GM19455 (cell line): Measurements from ENCODE around the gene PSPN.
A peak's percentile ranks its signal among the peaks of the same experiment; 100 is the strongest.

Experiments
- ATAC-seq: cut with Tn5 transposase; IDR thresholded peaks from one replicate; pipeline ENCODE4 v1.9.1; 2021; ENCODE audit not compliant: unreplicated experiment

Gene PSPN, protein sequence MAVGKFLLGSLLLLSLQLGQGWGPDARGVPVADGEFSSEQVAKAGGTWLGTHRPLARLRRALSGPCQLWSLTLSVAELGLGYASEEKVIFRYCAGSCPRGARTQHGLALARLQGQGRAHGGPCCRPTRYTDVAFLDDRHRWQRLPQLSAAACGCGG

DNA sequence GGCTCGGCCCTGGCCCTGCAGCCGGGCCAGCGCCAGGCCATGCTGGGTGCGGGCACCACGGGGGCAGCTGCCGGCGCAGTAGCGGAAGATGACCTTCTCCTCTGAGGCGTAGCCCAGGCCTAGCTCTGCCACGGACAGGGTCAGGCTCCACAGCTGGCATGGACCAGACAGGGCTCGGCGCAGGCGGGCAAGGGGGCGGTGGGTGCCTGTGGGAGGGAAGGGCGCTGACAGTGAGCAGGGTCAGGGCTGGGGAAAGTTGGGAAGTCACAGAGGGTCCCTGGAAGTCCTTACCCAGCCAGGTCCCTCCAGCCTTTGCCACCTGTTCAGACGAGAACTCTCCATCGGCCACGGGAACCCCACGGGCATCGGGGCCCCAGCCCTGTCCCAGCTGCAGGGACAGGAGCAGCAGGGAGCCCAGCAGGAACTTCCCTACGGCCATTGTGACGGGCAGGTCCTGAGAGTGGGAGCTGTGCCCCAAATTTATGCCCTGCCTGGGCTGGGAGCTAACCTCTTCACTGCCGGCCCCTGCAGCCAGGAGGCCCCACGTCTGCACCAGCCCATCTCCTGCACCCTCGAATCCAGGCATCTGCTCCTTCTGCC, at the start of gene PSPN:
PSPN (minus strand) TSS at position 523 of the 600 bp plus-strand sequence; CDS start at position 439, 84 bp downstream.
- ATAC-seq = no peak

DNA sequence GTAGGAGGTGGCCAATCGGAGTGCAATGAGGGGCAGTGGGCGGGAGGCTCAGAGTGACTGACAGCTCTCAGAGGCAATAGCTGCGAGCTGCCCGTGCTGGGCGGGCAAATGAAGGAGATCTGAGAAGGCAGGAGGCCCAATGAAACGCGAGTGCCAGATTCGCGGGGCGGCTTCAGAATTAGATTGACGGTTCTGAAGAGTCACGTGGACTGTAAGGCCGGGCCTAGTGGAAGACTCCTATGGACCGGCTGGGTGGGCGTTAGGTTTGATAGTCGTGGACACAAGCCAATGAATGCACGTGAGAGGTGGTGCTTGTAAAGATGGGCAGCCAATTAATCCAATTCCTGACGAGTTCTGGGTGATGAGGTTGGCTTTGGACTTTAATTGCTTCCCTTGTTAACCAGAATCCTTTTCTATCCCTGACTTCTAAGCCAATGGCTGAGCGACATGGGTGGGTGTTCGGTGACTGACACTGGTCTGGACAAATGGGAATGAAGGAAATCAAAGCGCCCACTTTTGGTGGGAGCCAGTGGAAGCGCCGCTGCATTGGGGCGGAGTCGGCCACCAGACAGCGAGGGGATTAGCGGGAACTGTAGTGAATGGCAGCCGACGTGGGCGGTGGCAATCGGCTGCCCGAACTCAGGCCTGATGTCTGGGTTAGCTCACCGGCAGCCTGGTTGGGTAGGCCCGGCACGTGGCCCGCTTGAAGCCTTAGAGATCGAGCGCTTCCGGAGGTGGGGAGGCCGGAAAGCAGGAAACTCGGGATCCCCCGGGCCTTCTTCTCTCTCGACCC, 49.4 kb upstream of the PSPN start:
- ATAC-seq = peak; percentile 91

DNA sequence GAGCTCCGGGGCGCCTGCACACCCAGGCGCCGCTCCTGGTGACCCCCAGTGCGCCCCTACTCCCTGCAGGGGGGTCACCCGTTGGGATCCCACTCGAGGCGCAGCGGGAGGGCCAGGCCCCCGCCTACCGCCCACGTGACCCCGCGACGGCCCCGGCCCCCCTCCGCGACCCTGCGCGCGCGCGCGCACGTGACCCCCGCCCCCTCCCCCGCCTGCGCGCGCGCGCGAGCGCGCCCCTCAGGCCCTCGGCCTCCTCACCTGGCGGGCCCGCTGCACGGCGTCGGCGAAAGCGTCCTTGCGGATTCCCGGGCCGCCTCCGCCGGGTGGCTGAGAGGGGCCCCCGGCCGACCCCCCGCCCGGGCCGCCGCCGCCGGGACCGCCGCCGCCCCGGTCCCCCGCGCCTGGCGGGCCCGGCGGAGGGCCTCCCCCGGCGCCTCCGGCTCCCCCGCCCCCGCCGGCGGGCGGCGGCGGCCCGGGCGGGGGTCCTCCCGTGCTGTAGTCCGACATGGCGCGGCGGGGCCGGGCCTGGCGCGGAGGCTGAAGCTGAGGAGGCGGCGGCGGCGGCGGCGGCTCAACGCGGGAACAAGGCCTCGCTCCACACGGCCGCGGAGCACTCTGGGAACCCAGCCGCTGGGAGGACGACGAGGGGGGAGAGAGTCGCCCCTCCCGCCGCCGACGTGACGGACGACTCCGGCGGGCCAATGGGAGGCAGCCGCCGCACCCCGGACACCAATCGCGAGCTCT, 48.6 kb upstream of the PSPN start, which contains the start of gene KHSRP:
KHSRP (minus strand) TSS at position 617 of the 744 bp plus-strand sequence; CDS start at position 507, 110 bp downstream.
- ATAC-seq = no peak

DNA sequence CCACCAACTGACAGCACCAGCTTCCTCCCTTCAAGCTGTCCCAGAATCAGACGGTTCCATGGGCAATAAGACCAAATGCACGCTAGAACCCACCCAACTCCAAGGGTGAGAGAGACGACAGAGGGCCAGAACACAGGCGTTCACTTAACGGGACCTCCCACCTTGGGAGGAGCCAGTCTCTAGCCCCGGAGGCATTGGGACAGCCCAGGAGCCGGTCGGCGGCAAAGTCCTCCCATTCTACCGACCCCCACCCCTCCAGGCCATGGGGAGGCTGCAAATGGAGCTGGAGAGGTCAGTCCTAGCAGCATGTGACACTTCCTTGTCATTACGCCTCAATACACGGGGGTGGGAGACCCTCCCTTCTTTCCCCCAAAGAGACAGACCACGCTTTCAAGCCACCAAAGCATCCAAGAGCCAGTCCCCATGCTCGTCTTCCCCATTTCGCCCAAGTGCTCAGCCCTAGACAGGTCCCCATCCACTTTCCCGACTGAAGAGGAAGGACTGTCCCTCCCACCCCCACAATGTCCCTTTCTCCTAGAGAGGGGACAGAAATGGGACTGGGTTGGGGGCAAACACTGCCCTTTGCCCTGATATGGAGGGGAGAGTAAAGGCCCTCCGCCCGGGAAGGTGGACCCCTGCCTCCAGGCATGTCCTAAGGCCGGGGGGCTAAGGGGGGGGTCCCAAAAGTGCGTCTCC, 47.9 kb upstream of the PSPN start:
- no peak for ATAC-seq

DNA sequence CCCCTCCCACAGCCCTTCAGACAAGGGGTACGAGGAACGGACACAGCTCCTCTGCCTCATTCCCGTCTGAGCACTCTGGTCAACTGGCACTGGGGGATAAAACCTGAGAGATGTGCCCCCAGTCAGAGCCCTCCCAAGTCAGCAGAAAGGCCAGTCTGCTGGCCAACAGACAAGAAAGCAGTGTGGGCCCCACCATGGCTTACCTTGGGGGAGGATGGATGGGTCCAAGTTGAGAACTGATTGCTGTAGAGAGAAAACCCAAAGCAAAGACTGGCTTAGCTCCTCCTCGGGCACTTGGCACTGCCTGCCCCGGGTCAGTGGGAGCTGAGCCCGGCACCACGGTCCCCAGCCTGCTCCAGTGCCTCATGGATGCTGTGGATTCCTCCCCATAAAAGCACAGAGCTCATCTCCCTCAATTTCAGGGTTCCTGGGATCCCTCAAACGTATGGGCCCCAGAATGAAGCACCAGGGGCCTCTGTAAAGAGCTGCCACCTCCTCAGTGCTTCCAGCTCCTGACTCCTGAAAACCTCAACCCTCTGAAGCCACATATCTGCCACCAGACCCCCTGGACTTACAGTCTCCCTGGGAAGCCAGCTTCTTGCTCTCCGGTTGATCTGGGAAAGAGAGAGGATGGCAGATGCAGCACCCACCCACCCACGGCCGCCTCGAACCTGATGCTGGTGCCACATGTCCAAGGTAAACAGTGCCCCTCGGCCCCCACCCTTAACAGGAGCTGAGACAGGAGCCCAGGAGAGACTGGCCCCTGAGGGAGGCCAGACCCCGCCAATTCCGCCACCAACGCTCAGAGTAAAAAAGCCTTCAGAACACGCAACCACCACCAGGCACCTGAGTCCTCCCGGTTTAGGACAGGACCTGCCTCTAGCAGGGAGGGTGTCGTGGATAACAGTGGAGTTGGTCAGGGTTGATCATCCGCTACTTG, 45.6 kb upstream of the PSPN start:
- no peak for ATAC-seq

DNA sequence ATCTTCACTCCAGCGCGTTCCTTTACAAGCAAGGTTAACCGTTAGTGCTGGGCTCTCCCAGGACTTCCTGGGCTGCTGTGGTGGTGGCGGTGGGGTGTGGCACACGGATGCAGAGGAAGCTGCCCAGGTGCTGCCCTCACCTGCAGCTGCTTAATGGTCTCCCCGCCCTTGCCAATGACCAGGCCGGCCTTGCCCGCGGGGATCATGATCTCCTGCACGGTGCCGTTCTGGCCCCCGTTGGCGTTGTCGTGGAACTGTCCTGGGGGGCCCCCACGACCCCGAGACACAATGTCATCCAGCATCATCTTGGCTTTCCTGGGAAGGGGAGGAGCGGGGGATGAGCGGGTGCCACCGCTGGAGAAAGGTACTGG, 42.8 kb upstream of the PSPN start:
- ATAC-seq = no peak

DNA sequence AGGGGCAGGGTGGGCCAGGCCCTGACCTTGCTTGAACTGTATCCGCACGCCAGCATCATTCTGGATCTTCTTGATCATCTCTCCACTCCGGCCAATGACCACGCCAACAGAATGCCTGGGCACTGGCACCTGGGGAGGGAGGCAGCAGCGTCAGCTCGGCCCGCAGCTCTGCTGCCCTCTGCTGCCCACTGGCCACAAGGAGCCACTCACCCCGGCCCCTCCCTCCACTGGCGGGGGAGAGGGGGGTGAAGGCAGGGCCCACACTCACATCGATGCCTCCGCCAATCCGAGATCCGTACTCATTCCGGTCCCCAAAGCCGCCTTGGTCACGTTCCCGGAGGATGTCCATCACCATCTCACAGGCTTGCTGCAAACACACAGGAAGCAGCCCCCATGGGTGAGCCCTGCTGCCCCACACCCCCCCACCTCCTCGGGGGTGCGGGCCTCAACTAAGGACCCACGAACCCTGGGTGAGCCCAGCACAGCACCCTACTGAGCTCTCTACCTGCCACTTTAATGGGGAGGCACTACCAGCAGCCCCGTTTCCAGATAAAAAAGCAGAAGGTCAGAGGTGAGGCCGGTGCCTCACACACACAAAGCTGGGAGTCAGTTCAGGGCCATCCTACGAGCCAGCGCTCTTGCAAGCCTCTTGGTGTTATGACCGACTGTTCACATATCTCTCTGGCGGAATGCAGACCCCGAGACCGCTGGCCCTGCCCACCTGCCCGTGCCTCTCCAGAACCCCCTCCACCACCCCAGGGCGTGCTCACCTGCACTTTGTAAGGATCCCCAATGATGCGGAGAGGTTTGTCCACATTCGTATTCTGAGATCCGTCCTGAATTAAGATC, 42.2 kb upstream of the PSPN start:
- ATAC-seq = no peak

DNA sequence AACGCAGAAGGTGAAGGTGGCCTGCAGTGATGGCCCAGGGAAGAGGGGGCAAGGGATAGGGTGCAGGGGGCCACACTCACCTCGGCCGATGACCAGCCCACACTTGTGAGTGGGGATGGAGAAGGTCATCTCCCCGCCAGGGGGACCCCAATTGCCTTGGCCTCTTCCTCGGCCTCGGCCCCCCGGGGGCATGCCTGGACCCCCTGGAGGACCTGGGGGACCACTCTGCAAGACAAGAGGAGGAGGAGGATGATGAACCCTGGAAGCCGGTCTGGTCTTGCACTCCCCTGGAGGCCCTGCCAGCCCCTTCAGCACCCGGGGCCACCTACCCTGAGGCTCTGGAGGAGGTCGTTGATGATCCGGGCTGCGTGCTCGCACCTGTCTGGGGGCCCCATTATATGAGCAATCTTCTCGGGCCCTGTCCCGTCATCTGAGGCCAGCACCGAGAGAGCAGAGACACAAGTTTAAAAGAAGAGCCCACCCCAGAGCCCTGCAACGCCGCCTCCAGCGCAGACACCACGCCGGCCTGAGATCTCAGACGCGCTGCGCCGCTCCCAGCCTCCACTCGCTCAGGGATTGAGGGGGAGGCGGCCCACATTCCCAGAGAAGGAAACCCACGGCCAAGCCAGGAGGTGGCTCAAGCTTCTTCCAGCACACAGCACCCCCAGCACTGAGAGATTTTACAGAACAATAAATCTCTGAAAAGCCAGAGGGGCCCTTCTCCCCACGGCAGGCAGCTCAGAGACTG, 41.1 kb upstream of the PSPN start:
- no peak for ATAC-seq

DNA sequence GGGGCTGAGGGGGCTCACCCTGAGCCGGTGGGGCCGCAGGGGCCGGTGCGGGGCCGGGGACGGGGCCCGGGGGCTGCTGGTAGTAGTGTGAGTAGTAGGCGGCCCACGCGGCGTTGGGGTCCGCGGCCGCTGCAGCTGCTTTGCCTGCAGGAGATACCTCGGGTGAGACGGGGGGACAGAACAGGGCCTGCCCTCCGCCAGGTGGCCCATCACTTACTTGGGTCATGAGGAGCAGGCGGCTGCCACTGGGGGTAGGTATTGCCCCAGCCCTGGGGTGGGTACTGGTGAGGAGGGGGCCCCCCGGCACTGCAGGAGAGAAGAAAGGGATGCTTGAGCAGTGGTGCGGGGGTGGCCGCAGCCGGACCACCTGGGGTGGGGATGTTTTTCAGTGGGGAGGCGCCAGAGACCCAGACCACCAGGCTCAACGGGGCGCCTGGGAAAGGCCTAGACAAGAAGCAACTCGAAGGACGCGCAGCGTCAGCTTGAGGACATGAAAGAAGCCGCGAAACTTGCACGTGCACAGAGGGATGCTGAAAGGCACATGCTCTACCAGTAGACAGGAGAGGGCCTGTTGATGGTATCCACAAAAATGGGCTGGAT, 40.0 kb upstream of the PSPN start:
- no peak for ATAC-seq

DNA sequence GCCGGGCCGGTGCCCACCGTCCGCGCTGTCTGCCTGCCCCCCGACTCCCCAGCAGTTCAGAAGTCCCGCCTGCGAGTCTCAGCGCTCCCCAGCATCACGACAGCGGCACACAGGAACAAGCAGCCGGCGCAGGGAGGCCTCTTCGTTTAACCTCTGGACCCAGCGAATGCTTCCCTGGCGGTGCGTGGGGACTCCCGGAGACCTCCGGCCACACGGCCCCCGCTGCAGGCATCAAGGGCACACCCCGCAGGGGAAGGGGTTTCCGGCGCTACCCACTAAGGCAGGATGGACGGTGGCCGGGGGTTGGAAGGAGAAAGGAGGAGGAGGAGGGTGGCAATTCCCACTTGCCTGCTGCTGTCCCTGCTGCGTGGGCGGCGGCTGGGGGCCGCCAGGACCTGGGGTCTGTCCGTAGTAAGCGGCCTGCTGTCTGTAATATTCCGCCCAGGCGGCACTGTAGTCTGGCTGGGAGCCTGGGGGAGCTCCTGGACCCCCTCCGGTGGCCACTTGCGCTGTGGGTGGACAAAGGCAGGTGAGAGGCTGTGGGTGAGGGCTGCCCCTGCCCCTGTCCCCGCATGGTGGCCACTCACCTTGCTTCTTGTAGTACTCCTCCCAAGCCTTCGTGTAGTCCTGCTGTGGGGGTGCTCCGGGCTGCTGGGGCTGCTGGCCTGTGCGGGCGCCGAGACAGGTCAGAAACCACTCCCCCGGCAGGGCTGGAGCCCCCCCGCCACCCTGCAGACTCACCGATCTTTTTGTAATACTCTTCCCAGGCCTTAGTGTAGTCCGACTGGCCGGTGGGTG, 39.3 kb upstream of the PSPN start:
- ATAC-seq = no peak

DNA sequence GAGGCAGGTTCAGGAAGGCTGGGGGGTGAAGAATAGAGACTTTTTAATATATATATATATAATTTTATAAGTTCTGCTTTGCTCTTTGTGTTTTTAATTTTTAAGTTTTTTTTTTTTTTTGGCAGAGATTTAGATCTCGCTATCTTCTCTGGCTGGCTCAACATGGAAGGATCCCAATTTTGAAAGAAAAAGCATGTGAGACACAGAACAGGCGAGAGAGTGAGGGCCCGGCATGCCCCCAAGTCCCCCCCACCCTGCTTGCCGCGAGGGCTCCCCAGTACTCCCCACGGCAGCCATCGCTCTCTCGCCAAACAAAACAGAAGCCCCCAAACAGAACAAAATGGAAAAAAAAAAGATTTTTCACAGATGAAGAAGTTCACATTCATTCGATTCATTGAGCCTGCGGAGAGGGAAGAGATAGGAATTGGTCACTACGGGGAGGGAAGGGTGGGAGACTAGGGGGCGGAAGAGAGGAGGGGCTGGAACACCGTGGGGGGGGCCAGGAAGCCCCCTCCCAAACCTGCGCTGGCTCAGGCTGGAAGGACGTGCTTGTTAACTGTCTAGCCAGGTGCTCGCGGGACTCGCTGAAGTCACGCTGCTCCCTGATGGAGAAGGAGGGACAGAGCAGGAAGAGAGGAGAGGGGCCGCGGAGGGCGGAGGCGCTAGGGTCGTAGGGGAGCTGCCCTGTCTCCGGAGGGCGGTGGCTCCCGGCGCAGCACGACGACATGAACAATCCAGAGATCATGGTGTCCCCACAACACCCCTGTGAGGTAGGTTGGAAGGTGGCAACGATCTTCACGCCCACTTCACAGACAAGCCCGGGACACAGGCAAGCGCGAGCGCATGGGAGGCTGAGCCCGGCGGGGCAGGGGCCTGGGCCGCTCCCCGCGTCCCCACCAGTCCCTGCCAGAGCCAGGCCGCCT, 38.2 kb upstream of the PSPN start:
- no peak for ATAC-seq

DNA sequence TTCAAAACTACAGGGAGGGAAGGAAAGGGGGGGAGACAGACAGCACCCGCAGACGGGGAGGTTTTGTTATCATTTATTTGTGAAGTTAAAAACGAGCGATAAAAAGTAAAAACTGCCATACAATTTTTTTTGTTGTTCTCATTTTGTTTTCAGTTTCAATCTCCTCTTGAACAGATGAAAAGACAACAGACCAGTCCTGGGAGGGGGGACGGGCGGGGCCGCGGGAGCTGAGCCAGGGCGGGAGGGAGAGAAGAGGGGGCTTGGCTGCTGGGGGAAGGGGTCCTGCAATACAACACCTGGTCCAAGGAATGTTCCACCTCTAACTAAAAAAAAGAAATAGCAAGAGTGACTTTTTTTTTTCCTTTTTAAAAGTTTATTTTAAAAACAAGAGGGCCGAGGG, 37.6 kb upstream of the PSPN start:
- no peak for ATAC-seq

DNA sequence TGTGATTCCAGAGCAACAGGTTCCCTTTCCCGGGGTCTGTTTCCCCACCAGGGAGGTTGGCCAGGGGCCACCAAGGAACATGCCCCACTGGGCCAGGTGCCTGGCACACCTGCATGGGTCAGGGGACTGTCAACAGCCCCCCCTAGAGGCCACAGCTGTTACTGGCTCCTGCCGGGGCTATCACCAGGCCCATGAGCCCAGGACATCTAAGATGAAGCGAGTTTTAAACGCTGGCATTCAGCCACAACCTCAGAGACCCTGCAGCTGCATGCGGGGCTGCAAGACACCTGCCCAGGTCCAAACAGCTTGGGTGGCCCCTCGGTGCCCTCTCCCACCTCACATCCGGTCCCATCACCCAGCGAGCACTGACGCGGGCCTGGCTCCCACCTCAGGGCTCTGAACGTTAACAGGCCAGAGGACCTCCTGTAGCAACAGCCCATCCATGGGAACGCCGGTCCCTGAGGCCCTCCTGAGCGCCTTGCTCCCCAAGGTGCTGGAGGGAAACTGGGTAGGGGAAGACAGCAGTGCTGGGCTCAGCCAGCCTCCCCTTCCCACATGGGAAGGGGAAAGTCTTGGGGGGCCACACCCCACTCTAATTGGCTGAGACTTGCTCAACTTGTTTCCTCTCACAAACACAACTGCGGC, 36.8 kb upstream of the PSPN start:
- no peak for ATAC-seq

DNA sequence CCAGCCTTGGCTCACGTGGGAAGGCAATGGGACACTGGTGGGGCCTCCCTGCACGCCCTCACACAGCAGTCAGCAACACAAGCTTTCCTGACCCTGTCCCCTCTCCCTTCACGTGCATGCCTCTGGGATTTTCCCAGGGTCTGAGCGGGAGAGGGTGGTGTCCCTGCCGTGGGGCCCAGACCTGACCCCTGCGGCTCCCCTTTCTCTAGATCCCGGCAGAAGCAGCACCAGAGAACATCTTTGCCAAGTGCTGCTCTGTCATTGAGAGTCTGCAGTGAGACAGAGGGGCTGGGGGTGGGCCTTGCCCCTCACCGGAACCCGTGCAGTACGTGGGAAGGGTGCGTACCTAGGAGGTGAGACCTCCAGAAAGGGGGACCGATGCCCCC, 36.3 kb upstream of the PSPN start:
- no peak for ATAC-seq

DNA sequence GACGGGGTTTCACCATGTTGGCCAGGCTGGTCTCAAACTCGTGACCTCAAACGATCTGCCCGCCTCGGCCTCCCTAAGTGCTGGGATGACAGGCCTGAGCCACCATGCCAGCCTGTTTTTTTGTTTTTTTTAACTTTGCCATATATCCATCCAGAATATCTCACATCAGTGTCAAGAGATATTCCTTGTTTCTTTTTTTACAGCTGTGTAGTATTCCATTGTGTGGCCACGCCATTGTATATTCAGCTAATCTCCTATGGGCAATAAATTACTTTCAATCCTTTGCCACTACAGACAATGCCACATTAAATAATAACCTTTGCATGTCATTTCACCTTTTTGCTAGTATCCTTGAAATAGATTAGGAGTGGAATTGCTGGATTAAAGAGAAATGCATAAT, 33.6 kb upstream of the PSPN start:
- ATAC-seq = no peak

DNA sequence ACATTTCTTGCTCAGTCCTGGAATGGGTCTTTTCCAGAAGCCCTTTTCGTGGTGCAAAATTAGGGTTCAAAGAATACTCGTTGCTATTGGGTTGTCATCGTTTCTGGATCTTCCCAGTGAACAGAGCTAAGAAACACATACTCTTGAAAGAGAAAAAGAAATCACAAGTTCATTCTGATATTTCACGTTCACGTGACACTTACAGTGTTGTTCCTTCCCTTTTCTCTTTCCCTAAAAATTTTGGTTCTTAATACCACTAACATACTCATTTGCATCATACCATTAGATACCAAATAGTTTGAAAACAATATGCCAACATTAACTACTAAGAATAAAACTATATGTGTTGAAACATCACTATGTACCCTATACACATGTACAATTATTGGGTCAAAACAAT, 30.7 kb upstream of the PSPN start:
- no peak for ATAC-seq
